ENCODE data around the gene ILK. TPM values are rescaled to one million over a fixed set of nuclear protein-coding genes. Genes with fewer than 3 reads are reported as not detected.

Gene ILK
- total RNA-seq, 2 experiments from 2014 or later, result 74.6 to 83.3 TPM

GRCh38 chr11:6602096-6602940 is 1.3 kb upstream of the ILK start:
- ChIA-PET POLR2A (interaction anchor here (1.8 kb wide), 1 partner anchor 10 kb away, joined by 5 read pairs; the partner anchor contains the start of gene TAF10), CTCF (no interaction called here)

DNA sequence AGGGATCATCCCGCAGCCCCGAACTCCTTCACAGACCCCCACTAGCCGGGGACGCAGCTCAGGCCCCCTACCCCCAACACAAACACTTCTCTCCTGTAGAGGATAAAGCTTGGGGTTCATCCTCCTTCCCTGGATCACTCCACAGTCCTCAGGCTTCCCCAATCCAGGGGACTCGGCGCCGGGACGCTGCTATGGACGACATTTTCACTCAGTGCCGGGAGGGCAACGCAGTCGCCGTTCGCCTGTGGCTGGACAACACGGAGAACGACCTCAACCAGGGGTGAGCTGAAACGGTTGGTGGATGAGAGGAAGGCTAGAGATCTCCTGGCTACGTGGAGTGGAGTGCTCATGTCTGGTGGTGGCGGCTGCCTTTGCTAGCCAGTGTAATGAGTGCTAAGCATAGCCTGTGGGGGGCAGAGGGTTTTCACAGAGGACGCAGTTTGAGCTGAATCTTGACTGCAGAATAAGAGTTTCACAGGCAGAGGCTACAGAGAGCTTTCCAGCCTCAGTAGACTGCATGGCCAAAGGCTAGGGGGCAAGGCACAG is 580 bp downstream of the ILK start:
- POLR2A ChIA-PET, result interaction anchor here (0.7 to 1.7 kb wide), 5 partner anchors 14 to 123 kb away, joined by 3 to 8 read pairs (median 6); partner anchors contain the start of genes ARFIP2, MRPL17, TIMM10B and TPP1
- CTCF ChIA-PET, result interaction anchor here (0.8 to 2.0 kb wide), 10 partner anchors 8 to 151 kb away, joined by 3 to 11 read pairs (median 4); partner anchors contain the start of genes MRPL17, TAF10 and TPP1

GRCh38 chr11:6604790-6605189 is 1.2 kb downstream of the ILK start:
- ChIA-PET CTCF (interaction anchor here (0.8 to 2.0 kb wide), 10 partner anchors 8 to 150 kb away, joined by 3 to 11 read pairs (median 4); partner anchors contain the start of genes MRPL17, TAF10 and TPP1), POLR2A (interaction anchor here (0.9 to 1.7 kb wide), 4 partner anchors 13 to 124 kb away, joined by 3 to 8 read pairs (median 6); partner anchors contain the start of genes ARFIP2, MRPL17, TIMM10B and TPP1)

DNA sequence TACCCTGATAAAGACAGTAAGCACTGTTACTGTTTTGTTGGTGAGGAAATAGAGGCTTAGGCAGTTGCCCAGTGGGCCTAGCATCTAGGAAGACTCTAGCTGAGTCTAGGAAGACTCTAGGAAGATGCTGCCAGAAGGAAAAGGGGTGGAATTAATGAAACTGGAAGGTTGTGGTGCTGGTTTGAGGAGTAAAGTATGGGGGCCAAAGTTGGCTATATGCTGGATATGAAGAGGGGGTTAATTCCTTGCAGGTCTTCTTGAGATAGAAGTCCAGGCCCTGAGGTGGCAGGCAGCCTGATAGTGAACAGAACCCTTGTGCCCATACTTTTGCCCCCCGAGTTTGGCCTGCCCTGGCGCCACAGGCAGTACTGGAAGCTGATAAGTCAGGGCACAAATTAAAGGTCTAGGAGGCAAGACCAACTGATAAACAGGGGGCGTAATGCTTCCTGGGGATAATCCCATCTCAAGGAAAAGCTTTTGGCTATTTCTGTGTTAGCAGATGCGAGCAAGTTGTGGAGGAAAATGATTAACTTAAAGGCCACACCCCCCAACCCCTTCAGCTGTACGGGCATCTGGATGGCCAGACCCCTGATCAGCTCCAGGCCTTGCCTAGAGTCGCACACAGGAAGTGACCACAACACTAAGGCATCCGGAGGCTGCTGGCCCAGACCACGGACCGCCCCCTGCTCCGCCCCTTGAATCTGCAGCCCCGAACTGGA is 3.1 kb downstream of the ILK start:
- ChIA-PET POLR2A (interaction anchor here (3.0 kb wide), 1 partner anchor 12 kb away, joined by 16 read pairs; the partner anchor contains the start of gene TPP1), CTCF (interaction anchor here (0.9 to 1.5 kb wide), 3 partner anchors 11 to 41 kb away, joined by 3 to 4 read pairs (median 3); partner anchors contain the start of gene TPP1)

DNA sequence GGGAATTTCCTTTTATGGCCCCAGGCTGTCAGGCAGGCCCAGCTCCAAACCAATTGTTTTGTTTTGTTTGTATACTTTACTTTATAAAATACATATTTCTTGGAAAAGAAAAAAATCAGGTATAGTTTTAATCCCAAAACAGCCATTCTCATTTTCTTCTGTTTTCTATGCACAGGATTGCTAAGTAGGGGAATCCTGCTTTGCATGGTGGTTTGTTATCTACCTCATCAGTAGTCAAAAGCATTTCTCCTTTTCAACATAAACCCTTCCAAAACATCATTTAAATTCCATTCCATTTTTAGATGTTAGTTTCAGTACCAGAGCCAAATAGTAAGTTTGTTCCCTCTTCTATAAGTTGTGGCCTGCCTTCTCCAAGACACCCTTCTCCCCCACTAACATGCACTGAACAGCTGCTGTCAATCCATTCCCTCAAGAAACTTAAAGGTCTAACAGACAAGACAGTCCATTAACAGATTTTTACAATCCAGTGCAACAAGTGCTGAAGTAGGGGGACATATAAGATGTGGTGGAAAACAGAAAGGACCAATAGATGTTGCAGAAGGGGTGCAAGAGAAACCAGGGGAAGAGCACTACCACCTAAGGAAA is 3.7 kb downstream of the ILK start:
- ChIA-PET CTCF (interaction anchor here (0.6 to 1.5 kb wide), 5 partner anchors 11 to 130 kb away, joined by 3 to 4 read pairs (median 3); partner anchors contain the start of gene TPP1), POLR2A (interaction anchor here (3.0 kb wide), 1 partner anchor 12 kb away, joined by 16 read pairs; the partner anchor contains the start of gene TPP1)

DNA sequence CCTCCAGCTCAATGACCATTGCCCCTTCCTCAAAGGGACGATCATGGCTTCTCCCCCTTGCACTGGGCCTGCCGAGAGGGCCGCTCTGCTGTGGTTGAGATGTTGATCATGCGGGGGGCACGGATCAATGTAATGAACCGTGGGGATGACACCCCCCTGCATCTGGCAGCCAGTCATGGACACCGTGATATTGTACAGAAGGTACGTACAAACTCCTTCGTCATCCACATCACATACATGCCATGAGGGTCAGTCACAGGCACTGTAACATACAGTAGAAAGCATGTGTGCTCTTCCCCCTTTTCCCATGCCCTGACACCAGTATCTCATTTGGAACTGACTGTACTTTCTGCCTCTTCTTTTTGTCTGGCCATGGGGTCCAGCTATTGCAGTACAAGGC is 4.4 kb downstream of the ILK start:
- CTCF ChIA-PET, result interaction anchor here (0.6 to 1.5 kb wide), 3 partner anchors 11 to 130 kb away, joined by 3 to 4 read pairs (median 4); partner anchors contain the start of gene TPP1
- POLR2A ChIA-PET, result interaction anchor here (3.0 kb wide), 1 partner anchor 11 kb away, joined by 16 read pairs; the partner anchor contains the start of gene TPP1

DNA sequence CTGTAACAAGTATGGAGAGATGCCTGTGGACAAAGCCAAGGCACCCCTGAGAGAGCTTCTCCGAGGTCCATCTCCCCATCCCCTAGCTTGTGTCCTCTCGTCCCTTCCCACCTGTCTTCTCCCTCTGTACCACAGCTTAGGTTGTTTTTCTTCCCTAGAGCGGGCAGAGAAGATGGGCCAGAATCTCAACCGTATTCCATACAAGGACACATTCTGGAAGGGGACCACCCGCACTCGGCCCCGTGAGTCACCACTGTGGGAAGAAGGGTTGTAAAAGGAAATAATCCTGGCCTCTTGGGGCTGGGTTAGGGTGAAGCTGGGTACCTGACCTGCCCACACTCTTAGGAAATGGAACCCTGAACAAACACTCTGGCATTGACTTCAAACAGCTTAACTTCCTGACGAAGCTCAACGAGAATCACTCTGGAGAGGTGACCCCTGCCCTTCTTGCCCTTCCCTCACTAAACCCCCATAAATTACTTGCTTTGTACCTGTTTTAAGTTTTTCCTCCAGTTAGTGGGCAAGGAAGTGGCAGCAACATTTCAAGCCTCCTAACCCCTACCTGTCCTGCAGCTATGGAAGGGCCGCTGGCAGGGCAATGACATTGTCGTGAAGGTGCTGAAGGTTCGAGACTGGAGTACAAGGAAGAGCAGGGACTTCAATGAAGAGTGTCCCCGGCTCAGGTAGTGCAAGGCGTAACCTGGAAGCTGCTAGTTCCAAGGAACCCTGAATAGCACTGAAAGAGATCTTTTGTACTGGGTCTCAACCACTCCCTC is 5.3 kb downstream of the ILK start:
- CTCF ChIA-PET, result no interaction called here
- POLR2A ChIA-PET, result interaction anchor here (3.0 kb wide), 1 partner anchor 10 kb away, joined by 16 read pairs; the partner anchor contains the start of gene TPP1

DNA sequence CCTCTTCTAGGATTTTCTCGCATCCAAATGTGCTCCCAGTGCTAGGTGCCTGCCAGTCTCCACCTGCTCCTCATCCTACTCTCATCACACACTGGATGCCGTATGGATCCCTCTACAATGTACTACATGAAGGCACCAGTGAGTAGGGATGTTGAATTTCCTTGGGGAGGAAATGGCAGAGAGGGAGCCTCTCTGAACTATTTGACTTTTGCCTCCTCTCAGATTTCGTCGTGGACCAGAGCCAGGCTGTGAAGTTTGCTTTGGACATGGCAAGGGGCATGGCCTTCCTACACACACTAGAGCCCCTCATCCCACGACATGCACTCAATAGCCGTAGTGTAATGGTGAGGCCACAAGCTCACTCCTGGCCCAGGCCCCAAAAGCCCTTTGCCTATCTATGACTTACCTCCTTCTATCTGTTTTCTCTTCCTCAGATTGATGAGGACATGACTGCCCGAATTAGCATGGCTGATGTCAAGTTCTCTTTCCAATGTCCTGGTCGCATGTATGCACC is 6.0 kb downstream of the ILK start:
- ChIA-PET POLR2A (interaction anchor here (3.0 kb wide), 1 partner anchor 9 kb away, joined by 16 read pairs; the partner anchor contains the start of gene TPP1), CTCF (no interaction called here)

GRCh38 chr11:6610591-6610990 is 7.0 kb downstream of the ILK start:
- POLR2A ChIA-PET, result no interaction called here
- CTCF ChIA-PET, result interaction anchor here (1.4 to 2.4 kb wide), 2 partner anchors 8 to 73 kb away, joined by 5 to 6 read pairs; partner anchors contain the start of genes MRPL17 and TPP1

- ChIA-PET POLR2A (interaction anchor here (0.6 to 2.6 kb wide), 7 partner anchors 9 to 289 kb away, joined by 3 to 11 read pairs (median 5); partner anchors contain the start of genes ILK, MRPL17 and RRP8), CTCF (interaction anchor here (0.5 to 2.4 kb wide), 7 partner anchors 8 to 83 kb away, joined by 3 to 6 read pairs (median 5); partner anchors contain the start of genes MRPL17 and TPP1)
Measured at GRCh38 chr11:6611092-6611962, 7.8 kb downstream of the ILK start.

GRCh38 chr11:6611963-6612212 is 8.3 kb downstream of the ILK start:
- ChIA-PET POLR2A (interaction anchor here (0.6 to 2.6 kb wide), 7 partner anchors 9 to 290 kb away, joined by 3 to 11 read pairs (median 5); partner anchors contain the start of genes ILK, MRPL17 and RRP8), CTCF (interaction anchor here (0.5 to 2.4 kb wide), 8 partner anchors 7 to 83 kb away, joined by 3 to 8 read pairs (median 4); partner anchors contain the start of gene MRPL17)

GRCh38 chr11:6612213-6613041 is 8.9 kb downstream of the ILK start, which contains the start of gene TAF10:
Gene TAF10 (minus strand): TSS chr11:6612216. CDS start chr11:6612189, 27 bp downstream.
- ChIA-PET POLR2A (interaction anchor here (0.6 to 2.6 kb wide), 7 partner anchors 10 to 290 kb away, joined by 3 to 11 read pairs (median 5); partner anchors contain the start of genes ILK, MRPL17 and RRP8), CTCF (interaction anchor here (0.5 to 2.4 kb wide), 12 partner anchors 8 to 88 kb away, joined by 3 to 8 read pairs (median 3); partner anchors contain the start of gene MRPL17)

DNA sequence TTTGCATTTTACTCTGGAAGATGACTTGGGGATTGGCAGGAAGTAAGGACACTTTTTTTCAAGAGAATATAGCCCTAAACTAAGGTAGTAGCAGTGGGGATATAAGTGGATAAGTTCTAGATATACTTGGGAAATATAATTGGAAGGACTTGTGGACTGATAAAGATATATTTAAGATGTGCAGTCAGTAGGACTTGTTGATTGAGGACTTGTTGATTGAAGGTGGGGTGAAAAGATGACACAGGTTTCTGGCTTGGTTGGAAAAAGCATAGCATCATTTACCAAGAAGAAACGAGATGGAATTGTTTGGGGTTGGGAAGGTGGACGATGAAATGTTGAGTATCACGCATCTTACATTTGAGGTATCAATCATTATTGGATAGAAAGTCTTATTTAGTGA is 9.9 kb downstream of the ILK start:
- POLR2A ChIA-PET, result interaction anchor here (2.6 kb wide), 1 partner anchor 70 kb away, joined by 11 read pairs; the partner anchor contains the start of gene MRPL17
- CTCF ChIA-PET, result interaction anchor here (0.7 to 2.1 kb wide), 6 partner anchors 9 to 89 kb away, joined by 3 to 8 read pairs (median 3); partner anchors contain the start of gene MRPL17

DNA sequence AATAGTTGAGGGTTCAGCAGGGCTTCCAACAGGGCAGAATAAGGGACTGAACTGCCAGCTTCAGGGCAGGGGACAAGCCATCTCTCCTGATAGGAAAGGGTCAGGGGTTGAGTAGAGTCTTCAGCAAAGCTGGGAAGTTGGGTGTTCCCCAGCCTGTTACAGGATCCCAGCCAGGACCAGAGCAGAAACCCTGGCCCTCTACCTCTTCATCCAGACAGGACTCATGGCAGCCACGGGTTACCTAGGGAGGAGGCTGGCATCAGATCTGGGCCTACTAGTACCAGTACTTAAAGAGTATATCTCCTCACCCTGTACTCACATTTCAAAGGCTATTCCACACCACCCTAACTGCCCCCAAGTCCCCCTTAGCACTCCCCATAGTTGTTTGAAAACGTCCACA is 10.9 kb downstream of the ILK start:
- ChIA-PET POLR2A (no interaction called here), CTCF (no interaction called here)

GRCh38 chr11:6615046-6615445 is 11.5 kb downstream of the ILK start:
- ChIA-PET CTCF (no interaction called here), POLR2A (no interaction called here)
